Central memory CD8-positive, alpha-beta T cell (primary cell): Measurements from ENCODE around the gene SERPINB1.

Experiments used
- ATAC-seq: fragments of 150-1000 bp; cut with Tn5 transposase; replicated peaks from 2 replicates; pipeline ENCODE4 v1.10.0; 2022; ENCODE audit warnings: mild to moderate bottlenecking, moderate FRiP score, moderate number of reproducible peaks; ENCODE audit not compliant: poor library complexity, severe bottlenecking; ENCODE audit errors: extremely low read depth
- DNase-seq, 2 donors: peaks; one replicate each; pipeline ENCODE4 v3.0.0; 2021; ENCODE audit warnings: low spot score in 2 of 2
- H3K27ac Mint-ChIP-seq: one replicate; pipeline ENCODE4 v1.8.0; 2022; ENCODE audit warnings: low read depth, mild to moderate bottlenecking, moderate library complexity, mixed read lengths
- H3K27me3 Mint-ChIP-seq: one replicate; pipeline ENCODE4 v1.8.0; 2022; ENCODE audit warnings: mixed read lengths
- H3K36me3 Mint-ChIP-seq: one replicate; pipeline ENCODE4 v1.8.0; 2022; ENCODE audit warnings: mild to moderate bottlenecking, moderate library complexity, mixed read lengths; ENCODE audit not compliant: insufficient read depth
- H3K4me1 Mint-ChIP-seq: one replicate; pipeline ENCODE4 v1.8.0; 2022; ENCODE audit warnings: mixed read lengths
- H3K4me3 Mint-ChIP-seq: one replicate; pipeline ENCODE4 v1.8.0; 2022; ENCODE audit warnings: mild to moderate bottlenecking, moderate library complexity, mixed read lengths
- H3K9me3 Mint-ChIP-seq: one replicate; pipeline ENCODE4 v1.8.0; 2022; ENCODE audit warnings: mixed read lengths

Gene SERPINB1

DNA sequence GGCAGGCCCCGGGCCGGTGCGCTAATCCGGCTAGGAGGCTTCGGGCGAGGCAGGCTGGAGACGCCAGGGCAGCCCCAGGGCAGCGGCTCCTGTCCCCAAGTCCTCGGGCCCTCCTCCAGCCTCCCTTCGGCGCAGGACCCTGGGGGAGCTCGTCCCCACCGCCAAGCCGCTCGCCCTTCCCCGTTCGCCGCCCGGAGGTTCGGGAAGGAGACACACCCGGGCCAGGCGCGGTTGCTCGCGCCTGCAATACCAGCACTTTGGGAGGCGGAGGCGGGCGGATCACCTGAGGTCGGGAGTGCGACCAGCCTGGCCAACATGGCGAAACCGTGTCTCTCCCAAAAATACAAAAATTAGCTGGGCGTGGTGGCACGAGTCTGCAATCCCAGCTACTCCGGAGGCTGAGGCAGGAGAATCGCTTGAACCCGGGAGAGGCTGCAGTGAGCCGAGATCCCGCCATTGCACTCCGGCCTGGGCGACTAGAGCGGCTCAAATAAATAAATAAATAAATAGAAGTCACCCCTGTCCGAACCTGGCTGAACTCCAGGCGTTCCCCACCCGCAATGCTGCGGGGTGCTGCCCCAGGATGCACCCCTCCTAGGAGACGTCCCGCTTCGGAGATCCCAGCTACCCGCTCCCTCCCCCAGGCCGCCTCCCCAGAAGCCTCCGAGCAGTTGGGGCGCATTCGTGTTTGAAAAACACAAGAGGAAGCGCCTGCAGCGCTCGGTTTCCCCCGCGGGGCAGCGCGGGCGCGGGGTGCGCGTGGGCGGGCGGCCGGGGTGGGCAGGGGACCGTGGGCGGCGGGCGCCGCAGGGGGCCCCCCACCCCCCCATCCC is 33.9 kb upstream of the SERPINB1 start:
- peak overlapping the region; percentile 94 for H3K27ac Mint-ChIP-seq
- peak overlapping the region; percentile 94 for H3K4me3 Mint-ChIP-seq
- peaks cover 8% of the 10 kb centered on the region for H3K36me3 Mint-ChIP-seq
- H3K27me3 Mint-ChIP-seq: no peaks in the 10 kb centered on the region
- H3K9me3 Mint-ChIP-seq: no peaks in the 10 kb centered on the region
- peaks cover 62% of the 10 kb centered on the region for H3K4me1 Mint-ChIP-seq
- no peak for DNase-seq
- peak; percentile 66 for ATAC-seq

GRCh38 chr6:2873643-2874042 is 32.0 kb upstream of the SERPINB1 start:
- Mint-ChIP-seq H3K27me3 (no peaks in the 10 kb centered on the region), H3K36me3 (peaks cover 6% of the 10 kb centered on the region), H3K9me3 (no peaks in the 10 kb centered on the region), H3K27ac (no peak overlapping the region), H3K4me1 (peaks cover 52% of the 10 kb centered on the region), H3K4me3 (no peak overlapping the region)
- no peak for ATAC-seq
- DNase-seq: no peak

- Mint-ChIP-seq H3K4me1 (peaks cover 42% of the 10 kb centered on the region), H3K4me3 (no peak overlapping the region), H3K9me3 (no peaks in the 10 kb centered on the region)
These were observed 31.0 kb upstream of the SERPINB1 start for GRCh38 chr6:2872423-2873358.

DNA sequence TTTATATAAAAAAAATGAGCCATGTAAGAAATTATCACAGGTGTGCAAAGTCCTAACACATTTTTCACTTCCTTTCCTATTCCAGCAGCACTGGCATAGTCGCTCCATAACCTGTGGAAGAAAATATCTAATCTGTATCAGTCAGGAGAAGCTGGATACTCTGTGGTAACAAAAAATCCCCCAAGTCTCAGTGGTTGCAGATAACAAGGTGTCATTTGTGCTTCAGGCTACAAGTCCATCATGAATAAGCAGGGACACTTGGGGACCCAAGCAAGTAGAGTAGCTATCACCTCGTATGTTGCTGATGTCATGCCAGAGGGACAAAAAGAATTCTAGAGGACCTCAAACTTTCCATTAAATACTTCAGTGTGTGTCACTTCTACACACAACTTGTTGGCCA is 30.3 kb upstream of the SERPINB1 start:
- no peak overlapping the region for H3K27ac Mint-ChIP-seq
- ATAC-seq (no peak), DNase-seq (no peak)
- no peak overlapping the region for H3K4me3 Mint-ChIP-seq
- peaks cover 6% of the 10 kb centered on the region for H3K36me3 Mint-ChIP-seq
- H3K4me1 Mint-ChIP-seq: peaks cover 36% of the 10 kb centered on the region
- no peaks in the 10 kb centered on the region for H3K27me3 Mint-ChIP-seq
- H3K9me3 Mint-ChIP-seq: no peaks in the 10 kb centered on the region

More at GRCh38 chr6:2872423-2873358, 31.0 kb upstream of the SERPINB1 start:
- Mint-ChIP-seq H3K36me3 (peaks cover 8% of the 10 kb centered on the region), H3K27me3 (no peaks in the 10 kb centered on the region), H3K27ac (no peak overlapping the region)
- DNase-seq: no peak
- ATAC-seq: no peak

DNA sequence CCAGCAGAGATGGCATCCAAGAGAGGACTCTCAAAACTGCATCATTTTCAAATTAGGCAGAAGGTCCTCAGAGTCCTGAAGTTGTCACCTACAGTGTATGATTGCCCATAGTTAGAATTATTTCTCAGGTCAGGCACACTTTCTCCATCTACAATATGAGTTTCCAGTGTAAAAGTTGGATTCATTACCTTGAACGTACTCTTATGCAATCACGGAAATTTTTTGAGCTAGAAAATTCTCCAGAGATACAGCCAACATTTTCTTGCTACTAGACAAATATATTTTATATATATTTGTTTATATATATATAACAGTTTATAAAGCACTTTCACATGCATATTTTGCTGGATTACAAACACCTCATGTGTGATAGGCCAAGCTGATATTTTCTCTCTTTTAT is 29.4 kb upstream of the SERPINB1 start:
- no peaks in the 10 kb centered on the region for H3K27me3 Mint-ChIP-seq
- peaks cover 27% of the 10 kb centered on the region for H3K4me1 Mint-ChIP-seq
- peaks cover 4% of the 10 kb centered on the region for H3K36me3 Mint-ChIP-seq
- H3K9me3 Mint-ChIP-seq: no peaks in the 10 kb centered on the region
- DNase-seq (no peak), ATAC-seq (no peak)
- H3K4me3 Mint-ChIP-seq: no peak overlapping the region
- no peak overlapping the region for H3K27ac Mint-ChIP-seq

DNA sequence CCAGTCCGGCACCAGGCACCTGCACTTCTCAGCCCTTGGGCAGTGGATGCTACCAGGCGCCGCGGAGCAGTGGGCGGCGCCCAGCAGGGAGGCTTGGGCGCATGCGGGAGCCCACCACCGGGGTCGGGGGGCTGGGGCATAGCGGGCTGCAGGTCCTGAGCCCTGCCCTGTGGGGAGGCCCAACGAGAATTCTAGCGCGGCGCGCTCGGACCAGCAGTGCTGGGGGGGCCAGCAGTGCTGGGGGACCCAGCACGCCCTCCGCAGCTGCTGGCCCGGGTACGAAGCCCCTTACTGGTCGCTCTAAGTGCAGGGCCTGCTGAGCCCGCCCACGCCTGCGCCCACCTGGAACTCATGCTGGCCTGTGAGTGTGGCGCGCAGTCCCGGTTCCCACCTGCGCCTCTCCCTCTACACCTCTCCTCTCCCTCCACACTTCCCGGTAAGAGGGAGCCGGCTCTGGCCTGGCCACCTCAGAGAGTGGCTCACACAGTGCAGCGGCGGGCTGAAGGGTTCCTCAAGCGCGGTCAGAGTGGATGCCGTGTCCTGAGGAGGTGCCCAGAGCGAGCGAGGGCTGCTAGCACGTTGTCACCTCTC is 28.5 kb upstream of the SERPINB1 start:
- H3K9me3 Mint-ChIP-seq: no peaks in the 10 kb centered on the region
- H3K4me1 Mint-ChIP-seq: peaks cover 31% of the 10 kb centered on the region
- ATAC-seq (no peak), DNase-seq (no peak)
- no peaks in the 10 kb centered on the region for H3K27me3 Mint-ChIP-seq
- H3K36me3 Mint-ChIP-seq: peaks cover 4% of the 10 kb centered on the region
- no peak overlapping the region for H3K27ac Mint-ChIP-seq
- H3K4me3 Mint-ChIP-seq: no peak overlapping the region

- Mint-ChIP-seq H3K4me3 (no peak overlapping the region), H3K9me3 (no peaks in the 10 kb centered on the region), H3K4me1 (peaks cover 30% of the 10 kb centered on the region), H3K27me3 (no peaks in the 10 kb centered on the region), H3K27ac (peak overlapping the region; percentile 59), H3K36me3 (peaks cover 4% of the 10 kb centered on the region)
- no peak for ATAC-seq
- no peak for DNase-seq
These were observed 27.0 kb upstream of the SERPINB1 start for GRCh38 chr6:2868637-2869036.

DNA sequence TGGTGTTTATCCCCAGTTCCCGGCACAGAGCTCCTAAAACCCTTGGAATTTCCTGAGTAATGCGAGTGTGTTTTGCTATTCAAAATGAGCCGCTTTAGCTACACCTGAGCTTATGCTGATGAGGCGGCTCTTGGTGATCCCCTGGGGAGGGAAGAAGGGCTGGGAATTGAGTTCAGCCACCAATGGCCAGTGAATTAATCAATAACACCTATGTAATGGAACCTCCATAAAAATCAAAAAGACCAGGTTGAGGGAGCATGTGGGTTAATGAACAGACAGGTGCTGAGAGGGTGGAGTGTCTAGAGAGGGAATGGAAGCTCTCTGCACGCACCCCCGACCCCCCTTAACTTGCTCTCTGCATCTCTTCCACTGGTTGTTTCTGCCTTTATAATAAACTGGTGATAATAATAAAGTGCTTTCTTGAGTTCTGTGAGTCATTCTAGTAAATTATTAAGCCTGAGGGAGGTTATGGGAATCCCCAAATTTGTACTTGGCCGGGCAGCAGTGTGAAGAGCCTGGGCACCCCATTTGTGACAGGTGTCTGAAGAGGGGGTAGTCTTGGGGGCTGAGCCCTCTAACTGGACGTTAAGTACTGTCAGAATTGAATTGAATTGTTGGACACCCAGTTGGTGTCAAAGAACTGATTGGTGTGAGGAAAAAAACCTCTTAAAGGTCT is 24.6 kb upstream of the SERPINB1 start:
- H3K27me3 Mint-ChIP-seq: no peaks in the 10 kb centered on the region
- peaks cover 2% of the 10 kb centered on the region for H3K9me3 Mint-ChIP-seq
- H3K4me3 Mint-ChIP-seq: no peak overlapping the region
- H3K27ac Mint-ChIP-seq: no peak overlapping the region
- no peak for DNase-seq
- H3K36me3 Mint-ChIP-seq: peaks cover 9% of the 10 kb centered on the region
- H3K4me1 Mint-ChIP-seq: peaks cover 32% of the 10 kb centered on the region
- ATAC-seq: no peak

- H3K36me3 Mint-ChIP-seq: peaks cover 12% of the 10 kb centered on the region
- H3K27me3 Mint-ChIP-seq: no peaks in the 10 kb centered on the region
- H3K4me3 Mint-ChIP-seq: no peak overlapping the region
- H3K27ac Mint-ChIP-seq: no peak overlapping the region
- ATAC-seq (no peak), DNase-seq (no peak)
- peaks cover 38% of the 10 kb centered on the region for H3K4me1 Mint-ChIP-seq
- H3K9me3 Mint-ChIP-seq: peaks cover 6% of the 10 kb centered on the region
These were observed 24.1 kb upstream of the SERPINB1 start for GRCh38 chr6:2865694-2866151.

DNA sequence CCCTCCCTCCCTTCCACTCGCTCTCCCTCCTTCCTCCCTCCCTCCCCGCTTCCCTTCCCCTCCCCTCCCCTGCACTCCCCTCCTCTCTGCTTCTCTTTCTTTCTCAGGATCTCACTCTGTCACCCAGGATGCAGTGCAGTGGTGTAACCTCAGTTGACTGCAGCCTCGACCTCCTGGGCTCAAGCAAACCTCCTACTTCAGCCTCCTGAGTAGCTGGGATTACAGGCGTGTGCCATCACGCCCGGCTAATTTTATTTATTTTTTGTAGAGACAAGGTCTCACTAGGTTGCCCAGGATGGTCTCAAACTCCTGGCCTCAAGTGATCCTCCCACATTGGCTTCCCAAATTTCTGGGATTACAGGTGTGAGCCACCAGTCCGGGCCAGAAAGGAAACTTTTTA is 23.6 kb upstream of the SERPINB1 start:
- H3K27ac Mint-ChIP-seq: no peak overlapping the region
- H3K4me1 Mint-ChIP-seq: peaks cover 38% of the 10 kb centered on the region
- ATAC-seq (no peak), DNase-seq (no peak)
- no peaks in the 10 kb centered on the region for H3K27me3 Mint-ChIP-seq
- H3K9me3 Mint-ChIP-seq: peaks cover 6% of the 10 kb centered on the region
- H3K36me3 Mint-ChIP-seq: peaks cover 12% of the 10 kb centered on the region
- no peak overlapping the region for H3K4me3 Mint-ChIP-seq

DNA sequence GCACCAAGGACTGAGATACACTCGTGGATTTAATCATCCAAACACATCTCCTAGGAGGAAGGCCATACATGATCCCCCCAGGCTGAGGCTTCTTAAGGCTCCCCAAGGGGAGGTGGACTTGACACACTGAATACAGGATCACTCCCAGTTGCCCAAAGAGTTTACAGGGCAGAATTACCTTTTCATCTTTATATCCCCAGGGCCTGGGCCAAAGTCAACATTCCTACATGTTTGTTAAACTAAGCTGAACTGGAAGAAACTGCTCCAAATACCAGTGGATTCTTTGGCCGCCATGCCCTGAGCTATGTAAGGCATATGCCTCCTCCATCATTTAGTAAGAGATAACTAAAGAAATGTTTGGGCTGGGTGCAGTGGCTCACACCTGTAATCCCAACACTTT is 22.2 kb upstream of the SERPINB1 start:
- no peak overlapping the region for H3K4me3 Mint-ChIP-seq
- no peaks in the 10 kb centered on the region for H3K27me3 Mint-ChIP-seq
- ATAC-seq (no peak), DNase-seq (no peak)
- H3K36me3 Mint-ChIP-seq: peaks cover 16% of the 10 kb centered on the region
- H3K4me1 Mint-ChIP-seq: peaks cover 44% of the 10 kb centered on the region
- H3K27ac Mint-ChIP-seq: peak overlapping the region; percentile 97
- H3K9me3 Mint-ChIP-seq: peaks cover 6% of the 10 kb centered on the region

GRCh38 chr6:2862712-2863181 is 21.1 kb upstream of the SERPINB1 start:
- Mint-ChIP-seq H3K27me3 (no peaks in the 10 kb centered on the region), H3K27ac (peak overlapping the region; percentile 97), H3K9me3 (peaks cover 6% of the 10 kb centered on the region), H3K4me3 (no peak overlapping the region), H3K4me1 (peaks cover 53% of the 10 kb centered on the region), H3K36me3 (peaks cover 18% of the 10 kb centered on the region)
- no peak for ATAC-seq
- no peak for DNase-seq
